ENCODE data around the gene FBXL19. TPM values are rescaled to one million over a fixed set of nuclear protein-coding genes. Genes with fewer than 3 reads are reported as not detected.
A peak's percentile ranks its signal among the peaks of the same experiment; 100 is the strongest.

FBXL19 gene
- total and polyA plus RNA-seq, 2 of the 13 experiments (the other 11 are each of a cell fraction or from before 2014, with no cell fraction given): 6.0 to 13.7 TPM

GRCh38 chr16:30896889-30897733 lies 26.3 kb upstream of the FBXL19 start (continued):
- TF ChIP-seq GMEB1 (CRISPR knock-in tag; IDR thresholded peaks at IDR 0.05; ENCODE audit: borderline replicate concordance) (peak; percentile 38; the same call in 1 of the 2 replicates), IKZF4 (CRISPR knock-in tag; IDR thresholded peaks at IDR 0.05; ENCODE audit: borderline replicate concordance, low read depth, not compliant biosample characterization) (no peak), ZNF282 (IDR thresholded peaks at IDR 0.05; ENCODE audit: partially characterized antibody) (no peak), MXI1 (IDR thresholded peaks at IDR 0.05; ENCODE audit: borderline replicate concordance, low read depth, low read length) (peak; percentile 69; the same call in 1 of the 3 replicates), RARG (CRISPR knock-in tag; IDR thresholded peaks at IDR 0.05; ENCODE audit: low read depth) (no peak), MYNN (CRISPR knock-in tag; IDR thresholded peaks at IDR 0.05; ENCODE audit: low read depth) (0 out of 2 replicates have a peak, but pooled peaks have one; percentile 0), ZZZ3 (CRISPR knock-in tag; IDR thresholded peaks at IDR 0.05; ENCODE audit: borderline replicate concordance) (no peak), RBM39 (IDR thresholded peaks at IDR 0.05; ENCODE audit: low read depth, low read length, poor library complexity, severe bottlenecking) (no peak), ZMYM2 (CRISPR knock-in tag; IDR thresholded peaks at IDR 0.05) (0 out of 2 replicates have a peak, but pooled peaks have one; percentile 53), ZBED4 (CRISPR knock-in tag; IDR thresholded peaks at IDR 0.05; ENCODE audit: borderline replicate concordance) (no peak; the same call in 1 of the 2 replicates), RARA (CRISPR knock-in tag; IDR thresholded peaks at IDR 0.05) (no peak), ZNF20 (CRISPR knock-in tag; IDR thresholded peaks at IDR 0.05) (no peak), KLF15 (CRISPR knock-in tag; IDR thresholded peaks at IDR 0.05; ENCODE audit: borderline replicate concordance) (no peak)

All from HepG2 (cell line).